CD4-positive, CD25-positive, alpha-beta regulatory T cell (primary cell): ENCODE results near the gene CWC27. TPM values are rescaled to one million over a fixed set of nuclear protein-coding genes. Genes with fewer than 3 reads are reported as not detected.
"Not testable (repeated sequence)": the region's sequence is repeated elsewhere in the genome, so short reads cannot be mapped to it uniquely, and the experiment has no call there.

Experiments used
- ATAC-seq, 2 donors: fragments of 150-1000 bp; cut with Tn5 transposase; one replicate each; pipeline ENCODE4 v1.10.0; 2021; ENCODE audit warnings: low read depth in 2 of 2, moderate number of reproducible peaks in 2 of 2, moderate library complexity in 1 of 2
- DNase-seq, 3 donors: peaks; one replicate each; pipeline versions ENCODE4 v3.0.0 to v3.0.0-alpha.2; 2012 to 2022; ENCODE audit warnings: mixed read lengths in 1 of 3
- H3K27ac ChIP-seq: one replicate; pipeline ENCODE4 v1.7.0; 2013; ENCODE audit warnings: mild to moderate bottlenecking, low read length; ENCODE audit not compliant: insufficient read depth, poor library complexity, severe bottlenecking
- H3K27me3 ChIP-seq: one replicate; pipeline ENCODE4 v1.7.0; 2013; ENCODE audit warnings: low read length; ENCODE audit not compliant: control insufficient read depth, insufficient read depth
- H3K36me3 ChIP-seq: one replicate; pipeline ENCODE4 v1.7.0; 2013; ENCODE audit warnings: mild to moderate bottlenecking, low read length, moderate library complexity; ENCODE audit not compliant: control insufficient read depth, insufficient read depth
- H3K4me1 ChIP-seq: 2 replicates; pipeline ENCODE4 v1.7.0; 2013; ENCODE audit warnings: mild to moderate bottlenecking, low read length; ENCODE audit not compliant: insufficient read depth, control insufficient read depth, poor library complexity, severe bottlenecking
- H3K4me3 ChIP-seq: one replicate; pipeline ENCODE4 v1.7.0; 2013; ENCODE audit warnings: low read depth, mild to moderate bottlenecking, low read length, moderate library complexity
- H3K9me3 ChIP-seq, 2 experiments: 1 replicate in 1 of 2; 2 replicates in 1 of 2; pipeline ENCODE4 v1.7.0; 2013; ENCODE audit warnings: low read length in 2 of 2, mild to moderate bottlenecking in 1 of 2, moderate library complexity in 1 of 2; ENCODE audit not compliant: control insufficient read depth in 2 of 2
- H3K27ac Mint-ChIP-seq, 3 donors: one replicate each; pipeline ENCODE4 v1.8.0; 2020 to 2022; ENCODE audit warnings: mild to moderate bottlenecking in 3 of 3, mixed read lengths in 3 of 3, moderate library complexity in 2 of 3
- H3K27me3 Mint-ChIP-seq: one replicate; pipeline ENCODE4 v1.8.0; 2022; ENCODE audit warnings: mild to moderate bottlenecking, mixed read lengths
- H3K36me3 Mint-ChIP-seq: one replicate; pipeline ENCODE4 v1.8.0; 2020; ENCODE audit warnings: mixed read lengths
- H3K4me1 Mint-ChIP-seq, 4 donors: one replicate each; pipeline ENCODE4 v1.8.0; 2020 to 2022; ENCODE audit warnings: mixed read lengths in 4 of 4, mild to moderate bottlenecking in 1 of 4
- H3K4me3 Mint-ChIP-seq, 4 donors: one replicate each; pipeline ENCODE4 v1.8.0; 2020 to 2022; ENCODE audit warnings: mild to moderate bottlenecking in 4 of 4, mixed read lengths in 4 of 4, moderate library complexity in 3 of 4
- H3K9me3 Mint-ChIP-seq, 7 donors: one replicate each; pipeline ENCODE4 v1.8.0; 2020 to 2022; ENCODE audit warnings: mixed read lengths in 7 of 7, mild to moderate bottlenecking in 3 of 7, moderate library complexity in 2 of 7
- polyA plus RNA-seq, 4 donors: library from polyadenylated mRNA; unstranded; fragments of 300-500 nt; fragmentation: Illumina TruSeq; gene quantifications; one replicate each; pipeline ENCODE4 v1.2.3, GENCODE V29; 2021
- total RNA-seq: library from RNA; stranded (reverse); gene quantifications from one replicate; pipeline ENCODE4 v1.2.3, GENCODE V29; 2022

The CWC27 gene
- total and polyA plus RNA-seq, 5 donors from 2014 or later: 22.4 to 33.4 (median 27.6) TPM

DNA sequence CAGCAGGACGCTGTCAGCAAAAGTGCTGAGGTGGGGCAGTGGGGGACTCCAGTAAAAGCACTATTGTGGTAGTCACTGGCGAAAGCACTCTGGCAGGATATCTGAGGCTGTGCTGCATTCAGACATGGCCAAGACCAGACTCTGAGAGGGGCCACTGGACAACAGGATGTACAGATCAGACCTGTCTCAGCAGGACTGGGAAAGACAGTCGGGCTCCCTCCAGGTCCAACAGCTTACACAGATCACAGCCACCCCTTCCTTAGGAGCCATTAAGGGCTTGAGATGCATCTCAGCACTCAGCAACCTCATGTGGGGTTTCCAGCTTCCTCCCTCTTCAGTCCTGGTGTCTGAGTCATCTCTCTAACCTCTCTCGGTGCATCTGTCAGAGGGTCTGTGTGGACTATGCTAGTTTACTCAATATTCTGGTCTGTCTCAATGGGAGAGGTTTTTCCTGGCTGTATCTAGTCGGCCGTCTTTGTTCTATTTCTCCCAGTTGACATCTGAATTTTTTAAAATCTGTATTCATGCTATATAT, 154.5 kb downstream of the CWC27 start:
- peaks cover 12 to 28% of the 10 kb centered on the region in 2 experiments for H3K9me3 ChIP-seq
- no peak overlapping the region for H3K27ac Mint-ChIP-seq
- peaks cover 1 to 31% (median 13%) of the 10 kb centered on the region in 7 donors for H3K9me3 Mint-ChIP-seq
- H3K4me3 ChIP-seq: no peak overlapping the region
- peaks cover 0 to 5% (median 2%) of the 10 kb centered on the region in 4 donors for H3K4me1 Mint-ChIP-seq
- no peaks in the 10 kb centered on the region for H3K27me3 Mint-ChIP-seq
- H3K4me3 Mint-ChIP-seq: no peak overlapping the region
- no peak for ATAC-seq
- peaks cover 46% of the 10 kb centered on the region for H3K36me3 Mint-ChIP-seq
- H3K27me3 ChIP-seq: no peaks in the 10 kb centered on the region
- H3K36me3 ChIP-seq: peaks cover 5% of the 10 kb centered on the region
- H3K27ac ChIP-seq: no peak overlapping the region
- no peaks in the 10 kb centered on the region for H3K4me1 ChIP-seq
- no peak for DNase-seq

DNA sequence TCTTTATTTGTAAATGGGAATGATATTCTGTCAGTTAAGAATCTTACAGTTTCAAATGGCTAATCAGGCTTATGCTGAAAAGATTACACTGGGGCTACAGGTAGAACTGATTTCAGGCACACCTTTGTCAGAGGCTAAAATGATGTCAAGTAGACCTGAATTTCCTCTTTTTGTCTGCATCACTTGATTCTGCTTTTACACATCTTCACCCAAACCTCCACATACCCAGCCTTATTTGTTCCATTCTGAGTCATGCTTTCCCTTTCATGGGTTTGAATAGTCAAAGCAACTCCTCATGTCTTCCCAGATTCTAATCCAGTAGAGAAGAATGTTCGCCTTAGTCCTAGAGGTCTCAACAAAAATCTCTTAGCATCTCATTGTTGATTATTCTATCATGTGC, 156.4 kb downstream of the CWC27 start:
- Mint-ChIP-seq H3K27me3 (no peaks in the 10 kb centered on the region), H3K9me3 (peaks cover 3 to 35% (median 14%) of the 10 kb centered on the region in 7 donors), H3K36me3 (peaks cover 45% of the 10 kb centered on the region), H3K4me3 (no peak overlapping the region), H3K4me1 (peaks cover 0 to 5% (median 2%) of the 10 kb centered on the region in 4 donors), H3K27ac (no peak overlapping the region)
- no peak for ATAC-seq
- no peak overlapping the region for H3K4me3 ChIP-seq
- no peaks in the 10 kb centered on the region for H3K27me3 ChIP-seq
- no peak for DNase-seq
- H3K36me3 ChIP-seq: peaks cover 4% of the 10 kb centered on the region
- no peaks in the 10 kb centered on the region for H3K4me1 ChIP-seq
- no peak overlapping the region for H3K27ac ChIP-seq
- peaks cover 12 to 17% of the 10 kb centered on the region in 2 experiments for H3K9me3 ChIP-seq

DNA sequence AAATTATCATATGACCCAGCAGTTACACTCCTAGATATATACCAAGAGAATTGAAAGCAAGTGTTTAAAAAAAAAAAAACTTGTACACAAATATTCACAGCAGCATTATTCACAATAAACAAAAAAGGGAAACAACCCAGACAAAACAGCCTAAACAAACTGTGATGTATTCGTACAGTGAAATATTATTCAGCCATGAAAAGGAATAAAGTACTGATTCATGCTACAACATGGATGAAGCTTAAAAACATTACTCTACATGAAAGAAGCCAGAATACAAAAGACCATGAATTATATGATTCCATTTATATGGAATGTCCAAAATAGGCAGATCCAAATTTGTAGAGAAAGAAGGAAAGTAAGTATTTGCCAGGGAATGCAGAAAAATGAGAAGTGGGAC, 161.1 kb downstream of the CWC27 start:
- Histone ChIP-seq H3K27ac (no peak overlapping the region), H3K27me3 (no peaks in the 10 kb centered on the region), H3K4me3 (no peak overlapping the region), H3K4me1 (no peaks in the 10 kb centered on the region), H3K36me3 (no peaks in the 10 kb centered on the region), H3K9me3 (no peaks in the 10 kb centered on the region)
- ATAC-seq: no peak
- Mint-ChIP-seq H3K9me3 (peaks cover 0 to 13% (median 2%) of the 10 kb centered on the region in 7 donors), H3K4me1 (peaks cover 0 to 7% (median 2%) of the 10 kb centered on the region in 4 donors), H3K36me3 (peaks cover 27% of the 10 kb centered on the region), H3K4me3 (no peak overlapping the region), H3K27me3 (no peaks in the 10 kb centered on the region), H3K27ac (no peak overlapping the region)
- no peak for DNase-seq

DNA sequence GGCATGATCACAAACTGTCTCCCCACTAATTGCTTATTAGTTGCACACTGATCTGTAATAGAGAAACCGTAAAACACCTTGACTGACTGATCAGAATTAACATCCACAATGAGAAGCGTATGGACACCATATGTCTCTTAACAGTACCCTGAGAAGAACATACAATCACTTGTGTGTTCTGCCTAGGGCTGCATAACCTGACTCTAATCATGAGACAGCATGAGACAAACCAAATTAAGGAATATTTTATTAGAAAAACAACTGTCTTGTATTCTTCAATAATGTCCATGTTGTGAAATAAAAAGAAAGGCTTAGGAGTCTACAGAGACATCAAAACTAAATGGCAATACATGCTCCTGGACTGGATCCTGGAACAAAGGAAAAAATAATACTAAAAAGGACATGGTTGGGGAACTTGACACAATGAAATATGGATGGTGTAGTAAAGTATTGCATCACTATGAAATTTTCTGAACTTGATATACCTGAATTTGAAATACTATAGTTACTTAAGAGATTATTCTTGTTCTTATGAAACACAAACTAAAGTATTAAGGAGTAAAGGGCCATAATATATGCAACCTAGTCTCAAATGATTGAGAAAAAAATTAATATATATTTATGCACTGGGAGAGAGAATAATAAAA, 162.1 kb downstream of the CWC27 start:
- H3K4me3 Mint-ChIP-seq: no peak overlapping the region
- peaks cover 35% of the 10 kb centered on the region for H3K36me3 Mint-ChIP-seq

DNA sequence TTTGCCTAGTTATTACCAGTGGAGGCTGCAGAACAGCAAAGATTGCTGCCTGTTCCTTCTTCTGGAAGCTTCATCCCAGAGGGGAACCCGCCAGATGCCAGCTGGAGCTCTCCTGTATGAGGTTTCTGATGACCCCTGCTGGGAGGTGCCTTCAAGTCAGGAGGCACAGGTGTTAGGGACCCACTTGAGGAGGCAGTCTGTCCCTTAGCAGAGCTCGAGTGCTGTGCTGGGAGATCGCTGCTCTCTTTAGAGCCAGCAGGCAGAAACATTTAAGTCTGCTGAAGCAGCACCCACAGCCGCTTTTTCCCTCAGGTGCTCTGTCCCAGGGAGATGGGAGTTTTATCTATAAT, 170.7 kb downstream of the CWC27 start:
- not testable (repeated sequence) for H3K4me3 ChIP-seq, H3K4me1 Mint-ChIP-seq, H3K27ac Mint-ChIP-seq, H3K4me1 ChIP-seq, H3K27me3 ChIP-seq, H3K27ac ChIP-seq, H3K27me3 Mint-ChIP-seq, H3K36me3 ChIP-seq, H3K4me3 Mint-ChIP-seq, ATAC-seq, H3K9me3 ChIP-seq, DNase-seq
- H3K9me3 Mint-ChIP-seq: peaks cover 0 to 15% (median 5%) of the 10 kb centered on the region in 7 donors
- peaks cover 43% of the 10 kb centered on the region for H3K36me3 Mint-ChIP-seq

More for the DNA sequence above, 162.1 kb downstream of the CWC27 start:
- H3K27me3 ChIP-seq: no peaks in the 10 kb centered on the region
- H3K4me1 ChIP-seq: no peaks in the 10 kb centered on the region
- ATAC-seq: no peak
- Mint-ChIP-seq H3K27ac (no peak overlapping the region), H3K9me3 (peaks cover 0 to 13% (median 2%) of the 10 kb centered on the region in 7 donors), H3K27me3 (no peaks in the 10 kb centered on the region), H3K4me1 (peaks cover 0 to 7% (median under 1%) of the 10 kb centered on the region in 4 donors)
- H3K4me3 ChIP-seq: no peak overlapping the region
- no peak overlapping the region for H3K27ac ChIP-seq
- no peaks in the 10 kb centered on the region for H3K9me3 ChIP-seq
- no peak for DNase-seq
- H3K36me3 ChIP-seq: no peaks in the 10 kb centered on the region

DNA sequence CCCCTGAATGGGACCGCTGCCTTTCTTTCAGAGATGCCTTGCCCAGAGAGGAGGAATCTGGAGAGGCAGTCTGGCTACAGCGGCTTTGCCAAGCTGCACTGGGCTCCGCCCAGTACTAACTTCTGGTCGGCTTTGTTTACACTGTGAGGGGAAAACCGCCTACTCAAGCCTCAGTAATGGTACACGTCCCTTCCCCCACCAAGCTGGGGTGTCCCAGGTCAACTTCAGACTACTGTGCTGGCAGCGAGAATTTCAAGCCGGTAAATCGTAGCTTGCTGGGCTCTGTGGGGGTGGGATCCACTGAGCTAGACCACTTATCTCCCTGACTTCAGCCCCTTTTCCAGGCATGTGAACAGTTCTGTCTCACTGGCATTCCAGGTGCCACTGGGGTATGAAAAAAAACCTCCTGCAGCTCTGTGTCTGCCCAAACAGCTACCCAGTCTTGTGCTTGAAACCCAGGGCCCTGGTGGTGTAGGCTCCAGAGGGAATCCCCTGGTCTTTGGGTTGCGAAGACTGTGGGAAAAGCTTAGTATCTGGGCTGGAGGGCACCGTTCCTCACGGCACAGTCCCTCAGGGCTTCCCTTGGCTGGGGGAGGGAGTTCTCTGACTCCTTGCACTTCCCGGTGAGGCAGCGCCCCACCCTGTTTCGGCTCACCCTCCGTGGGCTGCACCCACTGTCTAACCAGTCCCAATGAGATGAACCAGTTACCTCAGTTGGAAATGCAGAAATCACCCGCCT, 171.2 kb downstream of the CWC27 start:
- H3K9me3 ChIP-seq: peaks cover 0 to 2% of the 10 kb centered on the region in 2 experiments
- ATAC-seq (no peak), DNase-seq (no peak)
- H3K4me3 ChIP-seq: no peak overlapping the region
- H3K9me3 Mint-ChIP-seq: peaks cover 0 to 15% (median 5%) of the 10 kb centered on the region in 7 donors
- H3K27me3 ChIP-seq: no peaks in the 10 kb centered on the region
- no peaks in the 10 kb centered on the region for H3K27me3 Mint-ChIP-seq
- H3K36me3 ChIP-seq: no peaks in the 10 kb centered on the region
- no peak overlapping the region for H3K27ac Mint-ChIP-seq
- H3K4me3 Mint-ChIP-seq: no peak overlapping the region
- no peak overlapping the region for H3K27ac ChIP-seq
- H3K4me1 ChIP-seq: no peaks in the 10 kb centered on the region
- no peaks in the 10 kb centered on the region for H3K4me1 Mint-ChIP-seq
- H3K36me3 Mint-ChIP-seq: peaks cover 41% of the 10 kb centered on the region

DNA sequence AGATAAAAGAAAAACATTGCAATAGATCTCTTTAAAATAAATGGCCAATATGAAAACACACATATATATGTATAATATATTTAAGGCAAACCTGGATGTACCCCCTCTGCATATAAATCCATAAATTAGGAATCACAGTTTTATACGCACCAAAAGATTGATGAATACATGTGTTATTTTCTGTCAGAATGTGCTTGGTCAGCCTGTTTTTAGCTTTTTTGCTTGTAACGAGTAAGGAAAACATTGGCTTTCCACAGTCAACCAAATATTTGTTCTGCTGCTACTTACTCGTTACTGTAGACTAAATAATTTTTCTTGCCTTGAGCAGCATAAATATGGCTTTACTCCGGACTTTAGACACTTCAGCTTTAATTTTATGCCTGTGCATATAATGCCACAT, 173.7 kb downstream of the CWC27 start:
- Mint-ChIP-seq H3K36me3 (peaks cover 21% of the 10 kb centered on the region), H3K27ac (no peak overlapping the region), H3K9me3 (peaks cover 0 to 12% (median 0%) of the 10 kb centered on the region in 7 donors), H3K4me3 (no peak overlapping the region), H3K27me3 (no peaks in the 10 kb centered on the region), H3K4me1 (no peaks in the 10 kb centered on the region)
- no peak overlapping the region for H3K27ac ChIP-seq
- no peaks in the 10 kb centered on the region for H3K9me3 ChIP-seq
- ATAC-seq: no peak
- H3K4me1 ChIP-seq: no peaks in the 10 kb centered on the region
- no peak for DNase-seq
- H3K36me3 ChIP-seq: no peaks in the 10 kb centered on the region
- H3K4me3 ChIP-seq: no peak overlapping the region
- no peaks in the 10 kb centered on the region for H3K27me3 ChIP-seq
